Right ventricle myocardium inferior (tissue), 1 donor: ENCODE measurements around the gene MT1M. TPM values are rescaled to one million over a fixed set of nuclear protein-coding genes. Genes with fewer than 3 reads are reported as not detected.
A peak's percentile ranks its signal among the peaks of the same experiment; 100 is the strongest.
"Not testable (repeated sequence)": the region's sequence is repeated elsewhere in the genome, so short reads cannot be mapped to it uniquely, and the experiment has no call there.

Experiments
- ATAC-seq: fragments of 200-7000 bp; cut with Tn5 transposase; one replicate; pipeline ENCODE4 v1.9.1; 2020; ENCODE audit warnings: mild to moderate bottlenecking, moderate library complexity
- DNase-seq: peaks from one replicate; pipeline ENCODE4 v3.0.0; 2021; ENCODE audit errors: missing footprints
- intact Hi-C: fragments of 100-400 bp; cut with DNase I; formaldehyde crosslinking; loops from one replicate; pipeline ENCODE4 v1.11.0; 2022
- total RNA-seq: library from RNA; stranded (reverse); fragmentation: NEBNext Ultra II Directional; extraction: Animal tissue kit (Norgen Biotek cat#: 25700); gene quantifications from one replicate; pipeline ENCODE4 v1.2.1, GENCODE V29; 2021
- donor health status: DM: no; HTN: yes; CAD: no; lungs with severe emphysema.

The MT1M gene
- total RNA-seq, 1 donor from 2014 or later: 6.7 TPM

GRCh38 chr16:56623184-56623583 lies 9.3 kb upstream of the MT1M start:
- ATAC-seq, DNase-seq, intact Hi-C loops: not testable (repeated sequence)

DNA sequence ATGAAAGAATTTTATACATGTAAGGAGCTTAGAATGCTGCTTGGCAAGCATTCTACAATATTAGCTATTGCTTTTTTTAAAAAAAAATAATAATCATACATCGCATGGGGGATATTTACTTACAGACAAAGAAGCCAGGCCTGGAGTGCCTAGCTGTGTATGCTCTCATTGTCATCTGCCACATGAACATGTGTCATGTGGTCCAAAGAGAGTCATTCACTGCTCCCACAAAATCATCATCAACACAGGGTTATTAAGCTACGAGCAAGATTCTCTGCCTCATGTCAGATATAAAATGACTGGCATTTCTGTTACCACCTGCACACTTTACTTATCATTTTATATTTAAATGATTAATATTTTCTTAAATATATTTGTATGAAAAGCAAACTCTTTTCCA lies 8.8 kb upstream of the MT1M start:
- DNase-seq (no peak), ATAC-seq (no peak)
- intact Hi-C loops: no loop called here

- peak; percentile 96 for ATAC-seq
- intact Hi-C loops: loop anchor here (1.0 kb wide), 1 partner anchor 14 kb away; no protein-coding TSS in a partner anchor
- DNase-seq: peak; percentile 91
These were observed 7.1 kb upstream of the MT1M start, which contains the start of gene MT1E for GRCh38 chr16:56625140-56625942. Gene MT1E, plus strand, starts transcription at chr16:56625781. Its CDS starts 71 bp downstream, at chr16:56625852.

DNA sequence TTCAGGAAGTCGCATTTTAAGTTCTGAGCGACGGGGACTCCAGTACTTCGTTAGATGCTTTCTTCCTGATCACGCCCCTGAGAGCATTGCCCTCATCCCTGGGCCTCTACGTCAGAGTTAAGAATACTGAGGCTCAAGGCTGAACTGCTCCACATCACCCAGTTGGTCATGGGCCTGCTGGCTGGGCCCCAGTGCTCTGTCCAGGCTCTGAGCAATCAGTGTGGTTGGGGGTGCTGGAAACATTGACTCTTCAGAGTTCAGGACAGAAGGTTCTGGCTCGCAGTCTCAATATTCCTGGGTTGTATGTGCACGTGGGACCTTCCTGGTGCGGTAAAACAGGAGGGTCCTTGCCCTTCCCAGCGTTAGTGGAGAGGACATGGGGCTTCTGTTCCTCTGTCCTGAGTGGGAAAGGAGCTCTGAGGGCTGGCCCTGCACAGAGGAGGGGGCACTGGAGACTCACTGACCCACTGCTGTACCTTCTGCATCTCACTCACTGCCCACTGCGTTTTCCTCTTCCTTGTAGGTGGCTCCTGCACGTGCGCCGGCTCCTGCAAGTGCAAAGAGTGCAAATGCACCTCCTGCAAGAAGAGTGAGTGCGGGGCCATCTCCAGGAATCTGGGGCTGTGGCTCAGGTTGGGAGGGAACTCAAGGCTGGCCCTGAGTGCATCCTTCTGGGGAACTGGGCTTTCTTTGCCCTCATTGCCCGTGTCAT lies 6.4 kb upstream of the MT1M start:
- ATAC-seq: peak; percentile 78
- intact Hi-C loops: loop anchor here (1.0 kb wide), 2 partner anchors 15 to 18 kb away; partner anchors contain the start of gene MT2A
- DNase-seq: peak; percentile 80

DNA sequence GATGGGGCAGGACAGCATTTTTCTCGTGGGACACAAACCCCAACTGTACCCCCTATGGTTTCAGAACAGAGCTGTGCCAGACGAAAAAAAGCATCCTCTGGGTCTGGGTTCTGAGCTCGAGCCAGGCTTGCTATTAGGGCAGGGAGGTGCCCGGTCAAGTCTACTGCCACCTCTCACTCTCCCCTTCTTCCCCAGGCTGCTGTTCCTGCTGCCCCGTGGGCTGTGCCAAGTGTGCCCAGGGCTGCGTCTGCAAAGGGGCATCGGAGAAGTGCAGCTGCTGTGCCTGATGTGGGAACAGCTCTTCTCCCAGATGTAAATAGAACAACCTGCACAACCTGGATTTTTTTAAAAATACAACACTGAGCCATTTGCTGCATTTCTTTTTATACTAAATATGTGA lies 5.8 kb upstream of the MT1M start:
- ATAC-seq: no peak
- DNase-seq: no peak
- intact Hi-C loops: loop anchor here (1.0 kb wide), 1 partner anchor 18 kb away; the partner anchor contains the start of gene MT2A

DNA sequence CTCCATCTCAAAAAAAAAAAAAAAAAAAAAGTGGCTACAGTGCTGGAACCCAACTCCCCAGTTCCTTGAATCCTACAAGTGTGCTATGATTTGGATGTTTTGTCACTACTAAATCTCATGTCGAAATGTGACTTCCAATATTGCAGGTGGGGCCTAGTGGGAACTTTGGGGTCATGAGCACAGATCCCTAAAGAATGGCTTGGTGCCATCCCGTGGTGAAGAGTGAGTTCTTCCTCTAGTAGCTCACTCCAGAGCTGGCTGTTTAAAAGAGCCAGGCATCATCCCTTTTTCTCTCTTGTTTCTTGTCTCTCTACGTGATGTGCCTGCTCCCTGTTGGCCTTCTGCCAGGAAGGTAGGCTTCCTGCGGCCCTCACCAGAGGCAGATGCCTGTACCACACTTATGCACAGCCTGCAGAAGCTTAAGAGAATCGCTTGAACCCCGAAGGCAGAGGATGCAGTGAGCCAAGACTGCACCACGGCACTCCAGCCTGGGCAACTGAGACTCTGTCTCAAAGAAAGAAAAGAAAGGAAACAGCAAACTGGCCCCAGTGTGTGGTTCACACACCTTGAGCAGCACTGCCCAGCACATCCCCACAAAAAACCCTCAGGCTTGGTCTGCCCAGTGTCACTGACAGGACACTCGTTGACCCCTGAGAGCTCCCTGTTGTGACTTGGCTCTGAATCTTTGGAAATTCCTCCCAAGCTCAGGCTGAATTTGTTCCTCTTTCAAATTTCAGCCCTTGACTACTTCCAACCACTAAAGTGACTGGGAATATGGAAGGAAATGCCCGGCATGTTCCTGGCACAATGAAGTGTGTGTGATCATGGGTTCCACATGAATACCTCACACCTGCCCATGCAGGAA lies 3.7 kb upstream of the MT1M start:
- intact Hi-C loops: no loop called here
- DNase-seq: no peak
- no peak for ATAC-seq

DNA sequence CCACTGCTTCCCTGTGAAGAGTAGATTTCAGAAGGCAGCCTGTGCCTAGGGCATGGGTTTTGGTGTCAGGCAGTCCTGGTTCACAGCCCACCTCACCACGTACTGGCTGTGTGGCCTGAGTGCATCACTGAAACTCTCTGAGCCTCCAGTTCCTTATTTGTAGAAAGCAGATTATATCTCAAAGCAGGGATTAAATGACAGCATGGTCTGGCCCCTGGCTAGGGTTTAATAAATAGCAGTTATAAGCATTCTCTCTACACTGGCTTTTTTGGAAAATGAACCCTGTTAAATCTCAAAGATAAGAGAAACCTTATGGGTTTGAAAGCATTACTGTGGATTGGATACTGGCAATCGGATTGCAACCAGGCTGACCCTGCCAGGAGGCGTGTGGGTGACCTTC lies 2.9 kb upstream of the MT1M start:
- intact Hi-C loops: no loop called here
- ATAC-seq: no peak
- DNase-seq: no peak

DNA sequence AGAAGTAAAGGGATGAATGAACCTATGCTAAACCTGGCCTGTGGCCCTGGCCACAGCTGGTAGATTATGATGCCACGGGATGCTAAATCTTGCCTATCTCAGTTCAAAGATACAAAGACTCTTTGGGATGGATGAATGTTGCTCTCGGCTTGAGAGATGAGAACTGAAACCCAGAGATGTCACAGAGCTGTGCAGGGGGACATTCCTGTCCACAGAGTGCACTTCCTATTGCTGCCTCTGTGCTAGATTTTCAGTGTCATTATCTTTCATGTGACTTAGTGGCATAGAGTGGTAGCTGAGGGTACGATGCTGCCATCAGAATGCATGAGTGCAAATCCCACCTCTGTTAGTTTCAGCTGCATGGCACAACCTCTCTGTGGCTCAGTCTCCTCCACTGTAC lies 2.3 kb upstream of the MT1M start:
- intact Hi-C loops: no loop called here
- no peak for ATAC-seq
- DNase-seq: no peak

DNA sequence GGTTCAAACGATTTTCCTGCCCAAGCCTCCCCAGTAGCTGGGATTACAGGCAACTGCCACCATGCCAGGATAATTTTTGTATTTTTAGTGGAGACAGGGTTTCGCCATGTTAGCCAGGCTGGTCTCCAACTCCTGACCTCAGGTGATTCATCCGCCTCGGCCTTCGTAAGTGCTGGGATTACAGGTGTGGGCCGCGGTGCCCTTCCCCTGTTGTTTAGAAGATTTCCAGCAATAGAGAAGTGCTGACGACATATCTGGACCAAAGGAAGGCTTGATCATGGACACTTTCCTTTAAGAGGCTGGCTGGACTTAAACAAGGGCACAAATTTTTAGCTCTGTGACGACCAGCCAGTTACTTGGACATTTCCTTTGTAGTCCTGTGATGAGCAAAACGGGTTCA lies 1.3 kb upstream of the MT1M start:
- ATAC-seq: no peak
- intact Hi-C loops: no loop called here
- DNase-seq: peak; percentile 34

GRCh38 chr16:56631832-56632155 lies 665 bp upstream of the MT1M start:
- no peak for ATAC-seq
- intact Hi-C loops: loop anchor here (2.0 kb wide), 1 partner anchor 25 kb away; no protein-coding TSS in a partner anchor
- no peak for DNase-seq

- intact Hi-C loops: loop anchor here (2.0 kb wide), 1 partner anchor 26 kb away; no protein-coding TSS in a partner anchor
- peak; percentile 45 for DNase-seq
- no peak for ATAC-seq
These were observed 448 bp downstream of the MT1M start for GRCh38 chr16:56632848-56633365.

DNA sequence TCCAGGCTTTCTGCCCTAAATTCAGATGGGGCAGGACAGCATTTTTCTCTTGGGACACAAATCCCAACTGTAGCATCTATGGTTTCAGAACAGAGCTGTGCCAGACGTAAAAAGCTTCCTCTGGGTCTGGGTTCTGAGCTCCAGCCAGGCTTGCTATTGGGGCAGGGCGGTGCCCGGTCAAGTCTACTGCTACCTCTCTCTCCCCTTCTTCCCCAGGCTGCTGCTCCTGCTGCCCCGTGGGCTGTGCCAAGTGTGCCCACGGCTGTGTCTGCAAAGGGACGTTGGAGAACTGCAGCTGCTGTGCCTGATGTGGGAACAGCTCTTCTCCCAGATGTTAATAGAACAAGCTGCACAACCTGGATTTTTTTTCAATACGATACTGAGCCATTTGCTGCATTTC lies 1.1 kb downstream of the MT1M start:
- intact Hi-C loops: loop anchor here (2.0 kb wide), 1 partner anchor 27 kb away; no protein-coding TSS in a partner anchor
- ATAC-seq (no peak), DNase-seq (peak; percentile 45)

- ATAC-seq (no peak), DNase-seq (peak; percentile 33)
- intact Hi-C loops: loop anchor here (5.0 kb wide), 1 partner anchor 47 kb away; the partner anchor contains the start of gene MT1X
These were observed 2.4 kb downstream of the MT1M start for GRCh38 chr16:56634715-56635440.

DNA sequence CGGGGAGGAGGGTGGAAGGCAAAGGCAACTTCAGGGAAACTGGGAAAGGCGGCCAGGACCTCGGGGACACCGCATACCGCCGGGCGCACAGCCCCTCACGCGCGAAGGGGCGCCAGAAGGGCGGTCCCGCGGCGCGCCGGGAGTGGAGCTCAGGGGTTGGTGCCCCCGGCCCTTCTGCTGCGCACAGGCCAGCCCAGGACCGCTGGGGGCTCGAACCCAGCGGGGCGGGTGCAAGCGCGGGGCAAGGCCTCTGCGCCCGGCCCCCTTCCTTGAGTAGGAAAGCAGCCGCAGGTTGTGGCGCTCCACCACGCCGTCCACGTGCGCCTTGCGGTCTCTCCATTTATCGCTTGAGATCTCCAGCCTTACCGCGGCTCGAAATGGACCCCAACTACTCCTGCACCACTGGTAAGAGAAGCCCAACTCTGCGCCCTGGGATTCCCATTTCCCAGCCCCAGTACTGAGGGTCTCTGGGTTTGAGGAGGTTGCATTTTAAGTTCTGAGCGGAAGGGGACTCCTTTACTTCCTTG lies 3.0 kb downstream of the MT1M start:
- no peak for ATAC-seq
- DNase-seq: peak; percentile 44
- intact Hi-C loops: loop anchor here (5.0 kb wide), 1 partner anchor 47 kb away; the partner anchor contains the start of gene MT1X

DNA sequence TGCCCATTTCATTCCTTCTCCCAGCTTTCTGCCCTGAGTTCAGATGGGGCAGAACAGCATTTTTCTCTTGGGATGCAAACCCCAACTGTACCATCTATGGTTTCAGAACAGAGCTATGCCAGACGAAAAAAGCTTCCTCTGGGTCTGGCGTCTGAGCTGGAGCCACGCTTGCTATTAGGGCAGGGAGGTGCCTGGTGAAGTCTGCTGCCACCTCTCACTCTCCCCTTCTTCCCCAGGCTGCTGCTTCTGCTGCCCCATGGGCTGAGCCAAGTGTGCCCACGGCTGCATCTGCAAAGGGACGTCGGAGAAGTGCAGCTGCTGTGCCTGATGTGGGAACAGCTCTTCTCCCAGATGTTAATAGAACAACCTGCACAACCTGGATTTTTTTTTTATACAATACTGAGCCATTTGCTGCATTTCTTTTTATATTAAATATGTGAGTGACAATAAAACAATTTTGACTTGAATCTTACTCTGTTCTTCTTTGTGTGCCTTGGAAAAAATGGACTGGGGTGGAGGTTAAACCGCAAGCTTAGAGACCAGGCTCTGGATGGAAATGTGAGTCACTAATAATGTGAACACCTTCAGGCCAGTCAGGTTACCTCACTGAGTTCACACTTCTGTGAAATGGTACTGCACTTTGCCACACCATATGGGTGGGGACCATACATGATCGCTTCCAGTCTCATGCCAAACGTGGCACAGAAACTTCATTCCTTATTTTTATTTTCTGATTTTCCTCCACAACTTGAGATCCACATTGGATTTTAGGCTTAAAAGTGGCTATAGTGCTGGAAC lies 4.4 kb downstream of the MT1M start:
- intact Hi-C loops: loop anchor here (5.0 kb wide), 1 partner anchor 45 kb away; the partner anchor contains the start of gene MT1X
- ATAC-seq: no peak

GRCh38 chr16:56637814-56638750 lies 5.6 kb downstream of the MT1M start, which contains the start of gene MT1A:
Gene MT1A, plus strand, starts transcription at chr16:56638666. Its CDS starts 73 bp downstream, at chr16:56638739.
- peak; percentile 94 for ATAC-seq
- peak; percentile 89 for DNase-seq
- intact Hi-C loops: loop anchor here (5.0 kb wide), 1 partner anchor 44 kb away; the partner anchor contains the start of gene MT1X

More for the DNA sequence above, 4.4 kb downstream of the MT1M start:
- DNase-seq: peak; percentile 4
